ENCODE data around the gene KIF3C. TPM values are rescaled to one million over a fixed set of nuclear protein-coding genes. Genes with fewer than 3 reads are reported as not detected.
A peak's percentile ranks its signal among the peaks of the same experiment; 100 is the strongest.
"Not testable (repeated sequence)": the region's sequence is repeated elsewhere in the genome, so short reads cannot be mapped to it uniquely, and the experiment has no call there.

KIF3C gene
- total and polyA plus RNA-seq, 3 donors from 2014 or later: 7.1 to 9.8 (median 8.7) TPM

GRCh38 chr2:25922501-25922900 lies 59.8 kb downstream of the KIF3C start:
- TF ChIP-seq POLR2A (IDR thresholded peaks at IDR 0.05): no peak
- TF ChIP-seq, protein P1, sequence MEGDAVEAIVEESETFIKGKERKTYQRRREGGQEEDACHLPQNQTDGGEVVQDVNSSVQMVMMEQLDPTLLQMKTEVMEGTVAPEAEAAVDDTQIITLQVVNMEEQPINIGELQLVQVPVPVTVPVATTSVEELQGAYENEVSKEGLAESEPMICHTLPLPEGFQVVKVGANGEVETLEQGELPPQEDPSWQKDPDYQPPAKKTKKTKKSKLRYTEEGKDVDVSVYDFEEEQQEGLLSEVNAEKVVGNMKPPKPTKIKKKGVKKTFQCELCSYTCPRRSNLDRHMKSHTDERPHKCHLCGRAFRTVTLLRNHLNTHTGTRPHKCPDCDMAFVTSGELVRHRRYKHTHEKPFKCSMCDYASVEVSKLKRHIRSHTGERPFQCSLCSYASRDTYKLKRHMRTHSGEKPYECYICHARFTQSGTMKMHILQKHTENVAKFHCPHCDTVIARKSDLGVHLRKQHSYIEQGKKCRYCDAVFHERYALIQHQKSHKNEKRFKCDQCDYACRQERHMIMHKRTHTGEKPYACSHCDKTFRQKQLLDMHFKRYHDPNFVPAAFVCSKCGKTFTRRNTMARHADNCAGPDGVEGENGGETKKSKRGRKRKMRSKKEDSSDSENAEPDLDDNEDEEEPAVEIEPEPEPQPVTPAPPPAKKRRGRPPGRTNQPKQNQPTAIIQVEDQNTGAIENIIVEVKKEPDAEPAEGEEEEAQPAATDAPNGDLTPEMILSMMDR (IDR thresholded peaks at IDR 0.05): no peak
- WGBS, 2 donors: 69 to 81% methylated on average over 2 of the region's 2 CpGs
- Histone ChIP-seq H3K27me3 (no peaks in the 10 kb centered on the region), H3K27ac (no peak overlapping the region), H3K36me3 (ENCODE audit: low read depth, missing control alignments) (no peaks in the 10 kb centered on the region), H3K4me1 (no peaks in the 10 kb centered on the region), H3K9me3 (no peaks in the 10 kb centered on the region), H3K4me3 (no peak overlapping the region)
- intact Hi-C loops (cut with DNase I; ENCODE audit: low total_unique reads): no loop called here
- DNase-seq: no peak

DNA sequence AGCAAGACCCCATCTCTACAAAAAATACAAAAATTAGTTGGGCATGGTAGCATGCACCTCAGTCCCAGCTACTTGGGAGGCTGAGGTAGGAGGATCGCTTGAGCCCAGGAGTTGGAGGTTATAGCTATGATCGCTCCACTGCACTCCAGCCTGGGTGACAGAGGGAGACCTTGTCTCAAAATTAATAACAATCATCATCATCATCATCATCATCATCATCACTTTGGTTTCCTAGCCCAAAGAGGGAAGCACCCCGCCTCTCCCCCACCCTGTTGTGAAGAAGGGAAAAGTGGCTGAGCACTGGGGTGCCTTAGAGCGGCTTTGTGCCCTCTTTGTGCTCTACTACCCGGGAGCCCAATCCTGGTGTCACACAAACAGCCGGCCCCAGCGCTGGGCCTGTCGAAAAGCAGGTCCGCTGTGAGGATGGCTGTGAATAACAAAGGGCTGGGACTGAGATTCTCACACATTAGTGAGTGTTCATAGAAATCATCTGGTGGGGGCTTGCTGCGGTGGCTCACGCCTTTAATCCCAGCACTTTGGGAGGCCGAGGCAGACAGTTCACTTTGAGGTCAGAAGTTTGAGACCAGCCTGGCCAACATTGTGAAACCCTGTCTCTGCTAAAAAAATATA lies 61.4 kb downstream of the KIF3C start:
- 82 to 84% methylated on average over 12 of the region's 12 CpGs for WGBS, 2 donors
- no peaks in the 10 kb centered on the region for H3K9me3 ChIP-seq
- no peaks in the 10 kb centered on the region for H3K36me3 ChIP-seq (ENCODE audit: low read depth, missing control alignments)
- intact Hi-C loops (cut with DNase I; ENCODE audit: low total_unique reads): no loop called here
- TF ChIP-seq, protein P1 (IDR thresholded peaks at IDR 0.05): no peak
- no peak for TF ChIP-seq POLR2A (IDR thresholded peaks at IDR 0.05)
- DNase-seq: no peak
- no peak overlapping the region for H3K27ac ChIP-seq
- no peaks in the 10 kb centered on the region for H3K4me1 ChIP-seq
- no peak overlapping the region for H3K4me3 ChIP-seq
- H3K27me3 ChIP-seq: no peaks in the 10 kb centered on the region

DNA sequence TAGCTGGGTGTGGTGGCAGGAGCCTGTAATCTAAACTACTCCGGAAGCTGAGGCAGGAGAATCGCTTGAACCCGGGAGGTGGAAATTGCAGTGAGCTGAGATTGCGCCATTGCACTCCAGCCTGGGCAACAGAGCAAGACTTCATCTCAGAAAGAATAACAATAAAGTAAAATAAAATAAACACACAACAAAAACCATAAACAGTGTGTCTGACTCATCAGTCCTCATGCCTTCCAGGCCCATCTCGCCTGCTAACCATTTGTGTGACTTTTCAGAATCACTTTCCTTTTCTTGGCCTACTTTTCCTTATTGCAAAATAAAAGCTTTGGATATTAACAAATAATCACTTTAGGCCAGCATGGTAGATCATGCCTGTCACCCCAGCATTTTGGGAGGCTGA lies 62.0 kb downstream of the KIF3C start:
- no peak for DNase-seq
- 96% methylated on average over 5 of the region's 5 CpGs for WGBS, 2 donors
- Histone ChIP-seq H3K27me3 (no peaks in the 10 kb centered on the region), H3K36me3 (ENCODE audit: low read depth, missing control alignments) (no peaks in the 10 kb centered on the region), H3K27ac (no peak overlapping the region), H3K9me3 (no peaks in the 10 kb centered on the region), H3K4me1 (no peaks in the 10 kb centered on the region), H3K4me3 (no peak overlapping the region)
- TF ChIP-seq POLR2A (IDR thresholded peaks at IDR 0.05): no peak
- TF ChIP-seq, protein P1 (IDR thresholded peaks at IDR 0.05): no peak
- intact Hi-C loops (cut with DNase I; ENCODE audit: low total_unique reads): no loop called here

GRCh38 chr2:25917832-25918231 lies 64.5 kb downstream of the KIF3C start:
- no peak overlapping the region for H3K4me3 ChIP-seq
- no peaks in the 10 kb centered on the region for H3K36me3 ChIP-seq (ENCODE audit: low read depth, missing control alignments)
- no peaks in the 10 kb centered on the region for H3K4me1 ChIP-seq
- H3K9me3 ChIP-seq: no peaks in the 10 kb centered on the region
- TF ChIP-seq, protein P1 (IDR thresholded peaks at IDR 0.05): no peak
- no peak for TF ChIP-seq POLR2A (IDR thresholded peaks at IDR 0.05)
- intact Hi-C loops (cut with DNase I; ENCODE audit: low total_unique reads): no loop called here
- 91 to 93% methylated on average over 3 of the region's 3 CpGs for WGBS, 2 donors
- no peak overlapping the region for H3K27ac ChIP-seq
- no peaks in the 10 kb centered on the region for H3K27me3 ChIP-seq
- DNase-seq: no peak

DNA sequence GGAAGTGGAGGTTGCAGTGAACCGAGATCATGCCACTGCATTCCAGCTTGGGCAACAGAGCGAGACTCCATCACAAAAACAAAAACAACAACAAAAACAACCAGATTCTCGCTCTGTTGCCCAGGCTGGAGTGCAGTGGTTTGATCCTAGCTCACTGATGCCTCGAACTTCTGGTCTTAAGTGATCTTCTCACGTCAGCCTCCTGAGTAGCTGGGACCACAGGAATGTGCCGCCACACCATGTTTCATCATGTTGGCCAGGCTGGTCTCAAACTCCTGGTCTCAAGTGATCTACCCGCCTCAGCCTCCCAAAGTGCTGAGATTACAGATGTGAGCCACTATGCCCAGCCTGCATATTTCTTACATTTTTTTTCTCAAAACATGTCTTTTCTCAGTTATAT lies 64.9 kb downstream of the KIF3C start:
- H3K9me3 ChIP-seq; H3K4me1 ChIP-seq; H3K36me3 ChIP-seq (ENCODE audit: low read depth, missing control alignments); DNase-seq; intact Hi-C loops (cut with DNase I; ENCODE audit: low total_unique reads); H3K27ac ChIP-seq; H3K27me3 ChIP-seq; H3K4me3 ChIP-seq: not testable (repeated sequence)
- WGBS, 2 donors: 85 to 88% methylated on average over 7 of the region's 7 CpGs

DNA sequence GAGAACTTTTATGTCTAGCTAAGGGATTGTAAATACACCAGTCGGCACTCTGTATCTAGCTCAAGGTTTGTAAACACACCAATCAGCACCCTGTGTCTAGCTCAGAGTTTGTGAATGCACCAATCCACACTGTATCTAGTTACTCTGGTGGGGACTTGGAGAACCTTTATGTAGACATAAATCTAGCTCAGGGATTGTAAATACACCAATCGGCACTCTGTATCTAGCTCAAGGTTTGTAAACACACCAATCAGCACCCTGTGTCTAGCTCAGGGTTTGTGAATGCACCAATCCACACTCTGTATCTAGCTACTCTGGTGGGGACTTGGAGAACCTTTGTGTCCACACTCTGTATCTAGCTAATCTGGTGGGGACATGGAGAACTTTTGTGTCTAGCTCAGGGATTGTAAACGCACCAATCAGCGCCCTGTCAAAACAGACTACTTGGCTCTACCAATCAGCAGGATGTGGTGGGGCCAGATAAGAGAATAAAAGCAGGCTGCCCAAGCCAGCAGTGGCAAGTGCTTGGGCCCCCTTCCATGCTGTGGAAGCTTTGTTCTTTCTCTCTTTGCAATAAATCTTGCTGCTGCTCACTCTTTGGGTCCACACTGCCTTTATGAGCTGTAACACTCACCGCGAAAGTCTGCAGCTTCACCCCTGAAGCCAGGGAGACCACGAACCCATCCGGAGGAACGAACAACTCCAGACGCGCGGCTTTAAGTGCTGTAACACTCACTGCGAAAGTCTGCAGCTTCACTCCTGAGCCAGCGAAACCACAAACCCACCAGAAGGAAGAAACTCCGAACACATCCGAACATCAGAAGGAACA lies 66.1 kb downstream of the KIF3C start:
- H3K4me1 ChIP-seq; H3K27me3 ChIP-seq; intact Hi-C loops (cut with DNase I; ENCODE audit: low total_unique reads); H3K9me3 ChIP-seq; H3K27ac ChIP-seq; H3K36me3 ChIP-seq (ENCODE audit: low read depth, missing control alignments); DNase-seq: not testable (repeated sequence)
- peak overlapping the region in 1 of 2 donors; percentile 29 for H3K4me3 ChIP-seq
- 51 to 63% methylated on average over 16 of the region's 16 CpGs for WGBS, 2 donors

GRCh38 chr2:25915411-25915810 lies 66.9 kb downstream of the KIF3C start:
- WGBS, 2 donors: 51 to 77% methylated on average over 7 to 19 of the region's 33 CpGs
- H3K4me3 ChIP-seq: peak overlapping the region; percentile 2 to 29
- H3K9me3 ChIP-seq; DNase-seq; H3K27ac ChIP-seq; intact Hi-C loops (cut with DNase I; ENCODE audit: low total_unique reads); H3K4me1 ChIP-seq; H3K36me3 ChIP-seq (ENCODE audit: low read depth, missing control alignments); H3K27me3 ChIP-seq: not testable (repeated sequence)

DNA sequence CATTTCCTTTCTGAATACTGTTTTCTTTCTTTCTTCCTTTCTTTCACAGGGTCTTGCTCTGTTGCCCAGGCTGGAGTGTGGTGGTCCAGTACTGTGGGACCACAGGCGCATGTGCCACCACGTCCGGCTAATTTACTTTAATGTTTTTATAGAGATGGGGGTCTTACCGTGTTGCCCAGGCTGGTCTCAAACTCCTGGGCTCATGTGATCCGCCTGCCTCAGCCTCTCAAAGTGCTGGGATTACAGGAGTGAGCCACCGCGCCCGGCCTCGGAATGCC lies 68.7 kb downstream of the KIF3C start:
- intact Hi-C loops (cut with DNase I; ENCODE audit: low total_unique reads); DNase-seq; H3K27ac ChIP-seq; H3K4me1 ChIP-seq; H3K9me3 ChIP-seq; H3K27me3 ChIP-seq; H3K4me3 ChIP-seq; H3K36me3 ChIP-seq (ENCODE audit: low read depth, missing control alignments): not testable (repeated sequence)
- 87 to 89% methylated on average over 9 of the region's 9 CpGs for WGBS, 2 donors

Data from testis (tissue), 3 donors.